ENCODE results near the gene CDC73.
A peak's percentile ranks its signal among the peaks of the same experiment; 100 is the strongest.

Gene CDC73

DNA sequence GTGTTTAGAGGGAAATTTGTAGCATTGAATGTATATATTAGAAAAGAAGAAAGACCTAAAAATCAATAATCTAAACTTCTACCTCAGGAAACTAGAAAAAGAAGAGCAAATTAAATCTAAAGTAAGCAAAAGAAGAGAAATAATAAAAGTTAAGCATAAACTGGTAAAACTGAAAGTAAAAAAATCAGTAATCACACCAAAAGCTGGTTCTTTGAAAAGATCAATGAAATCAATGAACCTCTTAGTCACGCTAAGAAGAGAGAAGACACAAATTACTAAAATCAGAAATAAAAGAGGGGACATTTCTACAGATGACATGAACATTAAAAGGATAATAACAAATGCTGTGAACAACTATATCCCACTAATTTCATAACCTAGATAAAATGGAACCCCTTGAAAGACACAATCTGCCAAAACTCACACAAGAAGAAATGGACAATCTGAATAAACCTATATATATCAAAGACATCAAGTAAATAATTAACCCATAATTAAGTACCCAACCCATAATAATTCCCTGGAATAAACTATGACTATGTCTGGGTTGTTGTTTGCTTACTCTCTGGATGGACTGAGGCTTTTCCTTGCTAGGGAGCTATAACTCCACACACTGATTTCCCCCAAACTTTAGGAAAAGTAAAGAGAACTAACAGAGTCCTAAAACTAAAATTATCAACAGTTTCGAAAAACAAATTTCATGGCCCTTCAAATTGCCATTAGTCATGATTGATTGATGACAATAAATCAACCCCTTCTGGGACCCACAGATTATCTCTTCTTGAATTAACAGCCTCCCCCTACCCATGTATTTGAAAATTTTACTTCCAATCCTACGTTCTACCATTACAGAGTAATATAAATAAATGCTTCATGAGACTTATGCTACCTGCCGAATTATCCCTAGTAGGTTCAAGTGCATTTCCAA is 2.8 kb upstream of the CDC73 start:
- Histone ChIP-seq H3F3A (ENCODE audit: insufficient read depth, low read length) (peaks cover 18% of the 10 kb centered on the region), H3K27me3 (replicated peaks; ENCODE audit: insufficient read depth, low read length) (no peaks in the 10 kb centered on the region), H3K4me1 (ENCODE audit: low read length) (0 out of 2 replicates have a peak, but pooled peaks cover 11% of the 10 kb centered on the region), H3K9ac (ENCODE audit: low read length) (no peak overlapping the region), H3K4me3 (ENCODE audit: low read length) (no peak overlapping the region), H3K79me2 (ENCODE audit: low read length) (peaks cover 17% of the 10 kb centered on the region), H3K9me3 (replicated peaks; ENCODE audit: insufficient read depth, low read length) (no peaks in the 10 kb centered on the region), H2AFZ (ENCODE audit: low read length) (no peak overlapping the region), H3K9me2 (replicated peaks; ENCODE audit: insufficient read depth, low read length) (no peaks in the 10 kb centered on the region), H3K27ac (ENCODE audit: low read length) (no peak overlapping the region), H3K4me2 (ENCODE audit: low read depth, low read length) (peak overlapping the region; percentile 27; the same call in 1 of the 2 replicates), H3K36me3 (replicated peaks; ENCODE audit: insufficient read depth, low read length) (no peaks in the 10 kb centered on the region), H4K20me1 (ENCODE audit: insufficient read depth, low read length) (peaks cover 5% of the 10 kb centered on the region; the same call in 1 of the 2 replicates)
- TF ChIP-seq, protein P1, sequence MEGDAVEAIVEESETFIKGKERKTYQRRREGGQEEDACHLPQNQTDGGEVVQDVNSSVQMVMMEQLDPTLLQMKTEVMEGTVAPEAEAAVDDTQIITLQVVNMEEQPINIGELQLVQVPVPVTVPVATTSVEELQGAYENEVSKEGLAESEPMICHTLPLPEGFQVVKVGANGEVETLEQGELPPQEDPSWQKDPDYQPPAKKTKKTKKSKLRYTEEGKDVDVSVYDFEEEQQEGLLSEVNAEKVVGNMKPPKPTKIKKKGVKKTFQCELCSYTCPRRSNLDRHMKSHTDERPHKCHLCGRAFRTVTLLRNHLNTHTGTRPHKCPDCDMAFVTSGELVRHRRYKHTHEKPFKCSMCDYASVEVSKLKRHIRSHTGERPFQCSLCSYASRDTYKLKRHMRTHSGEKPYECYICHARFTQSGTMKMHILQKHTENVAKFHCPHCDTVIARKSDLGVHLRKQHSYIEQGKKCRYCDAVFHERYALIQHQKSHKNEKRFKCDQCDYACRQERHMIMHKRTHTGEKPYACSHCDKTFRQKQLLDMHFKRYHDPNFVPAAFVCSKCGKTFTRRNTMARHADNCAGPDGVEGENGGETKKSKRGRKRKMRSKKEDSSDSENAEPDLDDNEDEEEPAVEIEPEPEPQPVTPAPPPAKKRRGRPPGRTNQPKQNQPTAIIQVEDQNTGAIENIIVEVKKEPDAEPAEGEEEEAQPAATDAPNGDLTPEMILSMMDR (IDR thresholded peaks at IDR 0.05; ENCODE audit: low read length), result no peak
- TF ChIP-seq EZH2 (optimal IDR thresholded peaks at IDR 0.05; ENCODE audit: low read depth, low read length) (no peak), EZH2phosphoT487 (IDR thresholded peaks at IDR 0.05; ENCODE audit: low read length) (no peak)
- DNase-seq, result no peak

- no peaks in the 10 kb centered on the region for H3K36me3 ChIP-seq (replicated peaks; ENCODE audit: insufficient read depth, low read length)
- H3K27ac ChIP-seq (ENCODE audit: low read length), result no peak overlapping the region
- H3F3A ChIP-seq (ENCODE audit: insufficient read depth, low read length), result peaks cover 18% of the 10 kb centered on the region
- TF ChIP-seq EZH2phosphoT487 (IDR thresholded peaks at IDR 0.05; ENCODE audit: low read length) (no peak), EZH2 (optimal IDR thresholded peaks at IDR 0.05; ENCODE audit: low read depth, low read length) (no peak)
- TF ChIP-seq, protein P1 (IDR thresholded peaks at IDR 0.05; ENCODE audit: low read length), result no peak
- no peak for DNase-seq
- H3K4me1 ChIP-seq (ENCODE audit: low read length), result peaks cover 14% of the 10 kb centered on the region; the same call in 1 of the 2 replicates
- H3K9me3 ChIP-seq (replicated peaks; ENCODE audit: insufficient read depth, low read length), result no peaks in the 10 kb centered on the region
- no peak overlapping the region for H3K4me2 ChIP-seq (ENCODE audit: low read depth, low read length)
- H3K9ac ChIP-seq (ENCODE audit: low read length), result no peak overlapping the region
- H3K27me3 ChIP-seq (replicated peaks; ENCODE audit: insufficient read depth, low read length), result no peaks in the 10 kb centered on the region
- peaks cover 5% of the 10 kb centered on the region; the same call in 1 of the 2 replicates for H4K20me1 ChIP-seq (ENCODE audit: insufficient read depth, low read length)
- 0 out of 2 replicates have a peak overlapping the region, but pooled peaks have one; percentile 71 for H2AFZ ChIP-seq (ENCODE audit: low read length)
- no peak overlapping the region for H3K4me3 ChIP-seq (ENCODE audit: low read length)
- H3K79me2 ChIP-seq (ENCODE audit: low read length), result peaks cover 33% of the 10 kb centered on the region
- H3K9me2 ChIP-seq (replicated peaks; ENCODE audit: insufficient read depth, low read length), result no peaks in the 10 kb centered on the region
These were observed 1.1 kb upstream of the CDC73 start for GRCh38 chr1:193120604-193121166.

DNA sequence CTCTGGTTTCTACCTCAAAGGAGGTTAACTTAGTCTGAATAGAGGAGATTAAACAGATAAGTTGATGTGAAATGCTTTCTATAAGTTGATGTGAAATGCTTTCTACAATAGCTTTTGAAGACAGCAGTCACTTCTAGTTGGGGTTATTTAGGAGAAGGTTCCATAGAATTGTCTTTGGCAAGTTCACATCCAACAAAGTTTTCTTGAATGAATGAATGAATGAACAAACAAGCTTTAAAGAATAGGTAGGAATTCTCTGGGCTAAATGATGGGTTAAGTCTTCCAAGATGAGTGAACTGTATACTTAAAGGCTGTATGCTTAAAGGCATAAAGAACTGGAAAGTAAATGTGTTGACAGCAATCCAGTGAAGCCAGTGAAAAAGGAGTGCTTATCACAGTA is 1.9 kb downstream of the CDC73 start:
- no peaks in the 10 kb centered on the region for H3K9me2 ChIP-seq (replicated peaks; ENCODE audit: insufficient read depth, low read length)
- H3K36me3 ChIP-seq (replicated peaks; ENCODE audit: insufficient read depth, low read length), result no peaks in the 10 kb centered on the region; the same call in 1 of the 2 replicates
- peaks cover 18% of the 10 kb centered on the region for H3F3A ChIP-seq (ENCODE audit: insufficient read depth, low read length)
- TF ChIP-seq, protein P1 (IDR thresholded peaks at IDR 0.05; ENCODE audit: low read length), result no peak
- TF ChIP-seq EZH2phosphoT487 (IDR thresholded peaks at IDR 0.05; ENCODE audit: low read length) (no peak), EZH2 (optimal IDR thresholded peaks at IDR 0.05; ENCODE audit: low read depth, low read length) (no peak)
- no peak for DNase-seq
- H3K9me3 ChIP-seq (replicated peaks; ENCODE audit: insufficient read depth, low read length), result no peaks in the 10 kb centered on the region
- H3K4me3 ChIP-seq (ENCODE audit: low read length), result peak overlapping the region; percentile 74
- H3K27me3 ChIP-seq (replicated peaks; ENCODE audit: insufficient read depth, low read length), result no peaks in the 10 kb centered on the region
- peaks cover 63% of the 10 kb centered on the region for H3K79me2 ChIP-seq (ENCODE audit: low read length)
- no peak overlapping the region for H2AFZ ChIP-seq (ENCODE audit: low read length)
- H3K4me2 ChIP-seq (ENCODE audit: low read depth, low read length), result peak overlapping the region; percentile 85
- H3K9ac ChIP-seq (ENCODE audit: low read length), result no peak overlapping the region
- H3K4me1 ChIP-seq (ENCODE audit: low read length), result peaks cover 13% of the 10 kb centered on the region; the same call in 1 of the 2 replicates
- H4K20me1 ChIP-seq (ENCODE audit: insufficient read depth, low read length), result peaks cover 5% of the 10 kb centered on the region; the same call in 1 of the 2 replicates
- H3K27ac ChIP-seq (ENCODE audit: low read length), result no peak overlapping the region

Measured in MM.1S (cell line).